NCI-H1105 treated with DMSO at 0.1 percent for 48 hours (cell line): Measurements from ENCODE around the gene ZBTB43.
"Not testable (repeated sequence)": the region's sequence is repeated elsewhere in the genome, so short reads cannot be mapped to it uniquely, and the experiment has no call there.

Source experiments
- DNase-seq: peaks from one replicate; lab custom pipeline; 2025; lab: John Stamatoyannopoulos, UW

ZBTB43 gene

GRCh38 chr9:126804696-126805553, at the start of gene ZBTB43:
Gene ZBTB43, plus strand, starts transcription at chr9:126805040. Its CDS starts 27,470 bp downstream, at chr9:126832510.
- DNase-seq = peak; percentile 88

GRCh38 chr9:126755317-126755875, 49.4 kb upstream of the ZBTB43 start:
- DNase-seq = no peak

GRCh38 chr9:126756238-126756637, 48.6 kb upstream of the ZBTB43 start:
- DNase-seq = no peak

GRCh38 chr9:126756876-126757415, 47.9 kb upstream of the ZBTB43 start:
- DNase-seq = peak; percentile 76

GRCh38 chr9:126758916-126759585, 45.8 kb upstream of the ZBTB43 start:
- DNase-seq = no peak

GRCh38 chr9:126761274-126761673, 43.6 kb upstream of the ZBTB43 start:
- no peak for DNase-seq

- no peak for DNase-seq
Measured at GRCh38 chr9:126763130-126763764, 41.6 kb upstream of the ZBTB43 start.

GRCh38 chr9:126773004-126773607, 31.7 kb upstream of the ZBTB43 start:
- DNase-seq = no peak

GRCh38 chr9:126775926-126776325, 28.9 kb upstream of the ZBTB43 start:
- DNase-seq = no peak

- no peak for DNase-seq
Measured at GRCh38 chr9:126777733-126778132, 27.1 kb upstream of the ZBTB43 start.

GRCh38 chr9:126778141-126778540, 26.7 kb upstream of the ZBTB43 start:
- DNase-seq = no peak

GRCh38 chr9:126778696-126779095, 26.1 kb upstream of the ZBTB43 start:
- DNase-seq = not testable (repeated sequence)

GRCh38 chr9:126781186-126782052, 23.4 kb upstream of the ZBTB43 start:
- DNase-seq = peak; percentile 69

- no peak for DNase-seq
Measured at GRCh38 chr9:126782053-126782388, 22.8 kb upstream of the ZBTB43 start.

GRCh38 chr9:126783949-126784348, 20.9 kb upstream of the ZBTB43 start:
- DNase-seq = no peak

- no peak for DNase-seq
Measured at GRCh38 chr9:126784401-126784800, 20.4 kb upstream of the ZBTB43 start.

GRCh38 chr9:126784841-126785240, 20.0 kb upstream of the ZBTB43 start:
- not testable (repeated sequence) for DNase-seq

- DNase-seq = no peak
Measured at GRCh38 chr9:126788046-126788445, 16.8 kb upstream of the ZBTB43 start.

- no peak for DNase-seq
Measured at GRCh38 chr9:126788634-126789349, 16.0 kb upstream of the ZBTB43 start.

GRCh38 chr9:126790561-126790960, 14.3 kb upstream of the ZBTB43 start:
- DNase-seq = no peak
